Esophagus muscularis mucosa (tissue), 4 donors: Measurements from ENCODE around the gene SLAMF7.

Experiments used
- CTCF ChIP-seq, 3 experiments: fragments of 200-600 bp in 2 of 3; fragments of 450-650 bp in 1 of 3; sonication (generic) in 2 of 3; IDR thresholded peaks; one replicate each; pipeline ENCODE4 v1.5.1; 2017 to 2019; ENCODE audit warnings: antibody characterized with exemption in 3 of 3, mild to moderate bottlenecking in 2 of 3, moderate library complexity in 1 of 3
- EP300 ChIP-seq: sonication (generic); formaldehyde crosslinking; IDR thresholded peaks from one replicate; pipeline ENCODE4 v1.6.1; 2017; ENCODE audit warnings: antibody characterized with exemption
- POLR2A ChIP-seq: fragments of 450-650 bp; IDR thresholded peaks from one replicate; pipeline ENCODE4 v1.6.1; 2017; ENCODE audit warnings: antibody characterized with exemption, moderate library complexity, mild to moderate bottlenecking, low read depth

DNA sequence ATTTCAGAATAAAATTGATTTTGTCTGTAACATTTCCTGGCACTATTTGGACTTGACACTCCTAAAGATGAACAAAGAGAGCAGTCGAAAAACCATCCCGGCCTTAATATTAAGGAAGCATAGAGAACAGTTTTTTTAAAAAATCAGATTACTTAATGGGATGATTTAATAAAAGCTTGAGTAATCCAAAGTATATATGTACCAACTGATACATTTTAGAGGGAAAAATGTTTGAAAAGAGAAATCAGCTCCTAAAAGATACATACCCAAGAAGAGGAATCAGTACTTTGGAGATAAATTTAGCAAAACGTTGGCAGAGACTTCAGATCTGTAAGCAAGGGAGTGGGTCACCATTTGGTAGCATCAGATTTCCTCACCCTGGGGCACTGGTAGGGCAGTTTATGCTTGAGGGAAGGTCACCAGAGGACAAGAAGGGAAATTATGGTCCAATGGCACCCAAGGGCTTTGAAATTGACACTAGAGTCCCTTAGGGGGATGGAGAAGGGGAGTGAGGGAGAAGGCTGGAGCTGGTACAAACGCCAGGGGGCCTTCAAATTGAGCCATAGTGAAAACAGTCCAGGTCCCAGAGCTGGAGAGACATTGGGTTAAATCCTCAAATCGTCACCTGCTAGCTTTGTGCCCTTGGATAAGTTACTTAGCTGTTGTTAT lies 5.9 kb downstream of the SLAMF7 start:
- TF ChIP-seq POLR2A (no peak), CTCF (IDR thresholded peaks at IDR 0.05) (no peak), EP300 (no peak)
